ENCODE results near the gene ZBTB7C.

DNA sequence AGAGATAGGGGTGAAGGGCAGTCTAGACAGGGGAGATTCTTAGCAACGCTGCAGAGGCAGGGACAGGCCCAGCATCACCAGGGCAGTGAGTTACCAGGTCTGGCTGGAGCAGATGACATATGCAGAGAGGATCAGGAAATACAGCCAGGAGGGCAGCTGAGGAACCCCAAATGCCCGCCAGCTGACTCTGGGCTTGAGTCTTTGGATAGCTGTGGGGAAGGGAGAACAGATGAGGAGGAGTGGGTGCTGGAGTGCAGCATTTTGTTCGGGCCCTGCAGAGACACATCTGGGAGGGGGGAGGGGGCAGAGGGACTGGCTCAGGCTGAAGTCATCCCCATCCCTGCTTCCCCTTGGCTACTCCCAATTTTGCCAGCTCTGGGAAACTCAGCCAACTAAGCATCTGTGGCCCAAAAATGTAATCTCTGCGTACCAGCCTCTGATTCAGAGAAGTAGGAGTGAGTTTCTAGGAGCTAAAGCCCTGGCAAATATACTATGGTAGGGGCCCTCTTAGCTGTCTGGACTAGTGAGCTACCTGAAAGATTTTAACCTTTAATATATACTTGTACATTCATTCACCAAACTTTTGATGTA, 214.5 kb downstream of the ZBTB7C start:
- no peak for TF ChIP-seq CTCF (conservative IDR thresholded peaks at IDR 0.05 in 1 of 2, IDR thresholded peaks at IDR 0.05 in 1 of 2; ENCODE audit: extremely low read depth in 1 of 2, insufficient read depth in 1 of 2, low read depth in 1 of 2, low read length in 2 of 2)
- TF ChIP-seq EZH2 (IDR thresholded peaks at IDR 0.05; ENCODE audit: borderline replicate concordance, low read length), result no peak

All from mammary epithelial cell (primary cell).